NCI-H82 treated with DMSO at 0.1 percent for 48 hours (cell line): Measurements from ENCODE around the gene KCNJ16.

Experiments used
- DNase-seq: peaks from one replicate; lab custom pipeline; 2025; ENCODE audit not compliant: unreplicated experiment; lab: John Stamatoyannopoulos, UW

KCNJ16 gene

GRCh38 chr17:70127221-70127873 is 52.3 kb downstream of the KCNJ16 start:
- DNase-seq, result no peak

- DNase-seq, result no peak
These were observed 53.8 kb downstream of the KCNJ16 start for GRCh38 chr17:70128727-70129238.

- DNase-seq, result no peak
These were observed 55.3 kb downstream of the KCNJ16 start for GRCh38 chr17:70130289-70130688.

- no peak for DNase-seq
These were observed 57.5 kb downstream of the KCNJ16 start for GRCh38 chr17:70132505-70132904.

GRCh38 chr17:70134042-70134441 is 59.0 kb downstream of the KCNJ16 start:
- DNase-seq, result no peak

- no peak for DNase-seq
These were observed 59.8 kb downstream of the KCNJ16 start for GRCh38 chr17:70134777-70135176.

GRCh38 chr17:70136131-70136530 is 61.1 kb downstream of the KCNJ16 start:
- no peak for DNase-seq

- no peak for DNase-seq
These were observed 62.6 kb downstream of the KCNJ16 start for GRCh38 chr17:70137451-70138230.

GRCh38 chr17:70138291-70138865 is 63.4 kb downstream of the KCNJ16 start:
- no peak for DNase-seq

- no peak for DNase-seq
These were observed 64.5 kb downstream of the KCNJ16 start for GRCh38 chr17:70139449-70139993.

GRCh38 chr17:70144260-70144846 is 69.3 kb downstream of the KCNJ16 start:
- DNase-seq, result no peak

- DNase-seq, result no peak
These were observed 78.2 kb downstream of the KCNJ16 start for GRCh38 chr17:70153210-70153609.

- no peak for DNase-seq
These were observed 82.1 kb downstream of the KCNJ16 start for GRCh38 chr17:70157151-70157550.

GRCh38 chr17:70158180-70158579 is 83.2 kb downstream of the KCNJ16 start:
- no peak for DNase-seq

GRCh38 chr17:70158591-70158990 is 83.6 kb downstream of the KCNJ16 start:
- DNase-seq, result no peak

- DNase-seq, result no peak
These were observed 85.0 kb downstream of the KCNJ16 start for GRCh38 chr17:70159980-70160379.

GRCh38 chr17:70161519-70161918 is 86.5 kb downstream of the KCNJ16 start:
- DNase-seq, result no peak

- DNase-seq, result peak; percentile 12
These were observed 90.4 kb downstream of the KCNJ16 start for GRCh38 chr17:70165383-70165782.

- no peak for DNase-seq
These were observed 91.6 kb downstream of the KCNJ16 start for GRCh38 chr17:70166615-70167014.

GRCh38 chr17:70168044-70168976 is 93.3 kb downstream of the KCNJ16 start:
- peak; percentile 65 for DNase-seq
